ENCODE results near the gene TENM3.
A peak's percentile ranks its signal among the peaks of the same experiment; 100 is the strongest.

DNA sequence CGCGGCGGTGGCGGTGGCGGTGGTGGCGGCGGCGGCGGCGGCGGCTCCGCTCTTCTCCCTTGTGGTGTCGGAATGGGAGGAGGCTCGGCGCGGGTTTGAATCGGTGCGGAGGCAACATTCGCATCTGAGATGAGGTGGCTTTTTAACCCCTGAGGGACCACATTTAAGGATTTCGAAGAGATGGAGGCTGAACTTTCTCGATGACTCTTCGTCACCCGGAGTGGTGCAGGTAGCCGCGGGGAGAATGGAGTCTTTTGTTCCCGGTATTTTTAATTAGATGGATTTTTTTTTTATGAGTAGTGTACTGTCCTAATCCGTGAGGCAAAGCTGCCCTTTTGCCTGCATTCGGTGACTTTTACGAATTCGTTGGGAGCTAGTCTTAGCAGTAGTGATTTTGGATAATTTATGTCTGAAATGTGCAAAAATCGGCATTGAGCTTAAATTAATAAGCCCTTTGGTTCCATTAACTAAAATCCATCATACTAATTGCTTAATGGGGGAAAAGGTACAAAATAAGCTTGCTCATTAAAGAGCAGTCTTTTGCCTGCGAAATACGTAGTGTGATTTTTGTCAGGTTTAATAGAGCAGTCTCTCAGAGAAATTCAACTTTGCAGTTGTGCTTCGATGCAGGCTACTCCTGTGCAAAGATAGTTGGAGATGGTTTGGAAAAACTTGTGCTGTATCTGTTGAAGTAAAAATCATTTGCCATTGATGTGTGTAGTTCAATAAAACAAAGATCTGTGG is 206.2 kb downstream of the TENM3 start:
- TF ChIP-seq, protein P1, sequence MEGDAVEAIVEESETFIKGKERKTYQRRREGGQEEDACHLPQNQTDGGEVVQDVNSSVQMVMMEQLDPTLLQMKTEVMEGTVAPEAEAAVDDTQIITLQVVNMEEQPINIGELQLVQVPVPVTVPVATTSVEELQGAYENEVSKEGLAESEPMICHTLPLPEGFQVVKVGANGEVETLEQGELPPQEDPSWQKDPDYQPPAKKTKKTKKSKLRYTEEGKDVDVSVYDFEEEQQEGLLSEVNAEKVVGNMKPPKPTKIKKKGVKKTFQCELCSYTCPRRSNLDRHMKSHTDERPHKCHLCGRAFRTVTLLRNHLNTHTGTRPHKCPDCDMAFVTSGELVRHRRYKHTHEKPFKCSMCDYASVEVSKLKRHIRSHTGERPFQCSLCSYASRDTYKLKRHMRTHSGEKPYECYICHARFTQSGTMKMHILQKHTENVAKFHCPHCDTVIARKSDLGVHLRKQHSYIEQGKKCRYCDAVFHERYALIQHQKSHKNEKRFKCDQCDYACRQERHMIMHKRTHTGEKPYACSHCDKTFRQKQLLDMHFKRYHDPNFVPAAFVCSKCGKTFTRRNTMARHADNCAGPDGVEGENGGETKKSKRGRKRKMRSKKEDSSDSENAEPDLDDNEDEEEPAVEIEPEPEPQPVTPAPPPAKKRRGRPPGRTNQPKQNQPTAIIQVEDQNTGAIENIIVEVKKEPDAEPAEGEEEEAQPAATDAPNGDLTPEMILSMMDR (IDR thresholded peaks at IDR 0.05; ENCODE audit: poor library complexity) = no peak
- TF ChIP-seq EZH2 (IDR thresholded peaks at IDR 0.05; ENCODE audit: borderline replicate concordance) (no peak), EZH2phosphoT487 (IDR thresholded peaks at IDR 0.05; ENCODE audit: low read depth, severe bottlenecking, unreplicated experiment) (peak; percentile 49)

All from hepatocyte (in vitro differentiated cells).